GM23248 (cell line): ENCODE data around the gene C1orf87.

Experiments
- EZH2 ChIP-seq: fragments of 200-600 bp; sonication (generic); IDR thresholded peaks from 2 replicates; pipeline ENCODE4 v1.6.1; 2018; ENCODE audit warnings: antibody characterized with exemption, mild to moderate bottlenecking; ENCODE audit not compliant: insufficient read depth, poor library complexity, severe bottlenecking
- EZH2phosphoT487 ChIP-seq: fragments of 200-600 bp; sonication (generic); IDR thresholded peaks from 2 replicates; pipeline ENCODE4 v1.6.1; 2018; ENCODE audit warnings: antibody characterized with exemption, moderate library complexity, mild to moderate bottlenecking, low read depth; ENCODE audit not compliant: insufficient read depth

- TF ChIP-seq EZH2 (no peak), EZH2phosphoT487 (no peak)
These were observed 17.1 kb upstream of the C1orf87 start for GRCh38 chr1:60090655-60091054.
